Measurements from ENCODE around the gene KIRREL3. TPM values are rescaled to one million over a fixed set of nuclear protein-coding genes. Genes with fewer than 3 reads are reported as not detected.
A peak's percentile ranks its signal among the peaks of the same experiment; 100 is the strongest.

Gene KIRREL3
- total RNA-seq = 1 to 10 TPM in 3 of 4 donors, under 1 TPM in 1; 0.74 to 1.2 (median 1.0) TPM
- polyA plus RNA-seq = 0.86 TPM
- long read RNA-seq, donor 1, partial matches to known transcripts = 0 of 3 reads
- long read RNA-seq, donor 1, other reads (novel, unspliced or antisense) = 3 of 3 reads
- long read RNA-seq, donor 2 = 0 reads
- long read RNA-seq, donor 3 = 0 reads
- long read RNA-seq, donor 4 = 0 reads

DNA sequence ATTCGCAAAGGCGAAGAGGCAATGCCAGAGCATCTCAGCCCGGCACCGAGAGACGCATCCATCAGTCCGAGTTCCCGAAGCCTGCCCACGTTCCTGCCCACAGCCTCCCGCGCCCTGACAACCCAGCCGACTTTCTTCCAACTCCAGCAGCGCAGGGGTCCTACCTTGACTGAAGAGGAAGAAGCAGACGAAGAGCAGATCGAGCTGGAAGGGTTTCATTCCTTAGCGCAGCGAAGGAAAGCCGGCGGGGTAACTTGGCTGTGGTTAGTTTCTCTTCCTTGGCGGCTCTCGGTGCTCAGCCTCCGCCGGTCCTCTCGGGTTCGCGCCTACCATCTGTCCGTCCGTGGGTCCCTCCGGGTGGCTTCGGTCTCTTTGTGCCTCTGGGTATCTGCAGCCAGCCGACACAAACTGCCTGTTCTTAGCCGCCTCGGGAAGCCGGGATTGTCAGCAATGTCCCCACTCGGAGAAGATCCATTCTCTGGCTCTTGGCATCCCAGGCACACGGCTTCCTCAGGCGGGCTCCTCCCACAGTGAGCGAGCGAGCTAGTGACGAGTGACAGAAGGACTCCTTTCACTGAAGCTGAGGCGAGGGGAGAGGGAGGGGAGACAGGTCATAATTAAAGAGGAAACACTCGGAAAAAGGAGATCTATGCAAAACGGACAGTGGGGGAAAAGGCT lies at the start of gene KIRREL3:
Gene KIRREL3 (minus strand): TSS at position 480 of the 678 bp plus-strand sequence.
- no peaks in the 10 kb centered on the region for H3K4me1 ChIP-seq (ENCODE audit: control insufficient read depth, insufficient read depth, low read length)
- H3K27ac ChIP-seq (ENCODE audit: low read length) = no peak within 1 kb of the TSS
- WGBS = 1% methylated on average over 42 of the region's 42 CpGs
- no peaks in the 10 kb centered on the region for H3K9me3 ChIP-seq (ENCODE audit: control insufficient read depth, low read length)
- ATAC-seq (peak; percentile 33 to 69), DNase-seq (peak in 2 of 3 donors; percentile 40 to 68)
- H3K27me3 ChIP-seq (ENCODE audit: control insufficient read depth, insufficient read depth) = no peaks in the 10 kb centered on the region
- H3K4me3 ChIP-seq (ENCODE audit: low read length) = peak within 1 kb of the TSS; percentile 6
- intact Hi-C loops (cut with DNase I) = no loop called here

DNA sequence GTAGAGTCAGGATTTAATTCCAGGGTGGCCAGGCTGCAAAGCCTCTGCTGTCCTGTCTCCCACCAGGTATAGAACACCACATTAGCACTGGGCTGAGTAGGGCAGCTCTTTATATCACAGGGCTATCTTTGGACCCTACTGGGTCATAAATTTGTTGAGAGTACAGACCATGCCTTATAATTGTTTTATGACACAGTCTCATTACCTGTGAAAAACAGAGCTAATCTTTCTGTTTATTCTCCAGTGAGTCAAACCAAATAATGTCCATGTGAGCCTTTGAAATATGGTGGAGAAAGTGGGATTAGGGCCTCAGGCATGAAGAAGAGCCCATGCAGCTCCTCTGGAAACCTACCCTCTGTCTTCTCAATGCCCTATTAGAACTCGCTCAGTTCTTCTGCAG lies 49.6 kb upstream of the KIRREL3 start:
- intact Hi-C loops (cut with DNase I) = no loop called here
- Histone ChIP-seq H3K27ac (ENCODE audit: low read length) (no peak overlapping the region), H3K4me1 (ENCODE audit: control insufficient read depth, insufficient read depth, low read length) (no peaks in the 10 kb centered on the region), H3K4me3 (ENCODE audit: low read length) (no peak overlapping the region), H3K9me3 (ENCODE audit: control insufficient read depth, low read length) (no peaks in the 10 kb centered on the region), H3K27me3 (ENCODE audit: control insufficient read depth, insufficient read depth) (peaks cover 3% of the 10 kb centered on the region)
- 88% methylated on average over 1 of the region's 1 CpG for WGBS
- no peak for DNase-seq
- ATAC-seq = no peak

DNA sequence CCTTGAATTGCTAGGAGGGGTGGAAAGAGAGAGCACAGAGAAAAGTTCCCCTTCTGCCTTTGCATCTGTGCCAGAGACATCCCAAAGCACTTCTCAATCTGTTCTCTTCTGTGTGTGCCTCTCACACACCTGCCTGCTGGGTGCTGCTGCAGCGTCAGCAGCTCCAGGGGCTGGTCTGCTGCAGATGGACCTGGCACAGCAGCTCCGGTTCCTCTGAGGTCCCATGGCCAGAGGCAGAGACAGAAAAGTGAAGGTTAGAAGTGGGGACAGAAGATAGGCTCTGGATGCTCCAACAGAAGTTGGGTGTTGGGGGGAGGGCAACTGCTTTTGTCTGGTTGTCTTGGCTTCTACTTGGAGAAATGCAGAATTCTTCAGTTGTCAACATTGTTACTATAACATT lies 48.9 kb upstream of the KIRREL3 start:
- Histone ChIP-seq H3K4me3 (ENCODE audit: low read length) (no peak overlapping the region), H3K27ac (ENCODE audit: low read length) (no peak overlapping the region), H3K4me1 (ENCODE audit: control insufficient read depth, insufficient read depth, low read length) (no peaks in the 10 kb centered on the region), H3K27me3 (ENCODE audit: control insufficient read depth, insufficient read depth) (peaks cover 3% of the 10 kb centered on the region), H3K9me3 (ENCODE audit: control insufficient read depth, low read length) (no peaks in the 10 kb centered on the region)
- WGBS = 83% methylated on average over 2 of the region's 2 CpGs
- intact Hi-C loops (cut with DNase I) = no loop called here
- DNase-seq = no peak
- no peak for ATAC-seq

GRCh38 chr11:127044535-127044934 lies 44.0 kb upstream of the KIRREL3 start:
- no peak overlapping the region for H3K27ac ChIP-seq (ENCODE audit: low read length)
- no peak for ATAC-seq
- H3K4me1 ChIP-seq (ENCODE audit: control insufficient read depth, insufficient read depth, low read length) = no peaks in the 10 kb centered on the region
- no peaks in the 10 kb centered on the region for H3K9me3 ChIP-seq (ENCODE audit: control insufficient read depth, low read length)
- WGBS = 66% methylated on average over 1 of the region's 1 CpG
- DNase-seq = no peak
- peaks cover 3% of the 10 kb centered on the region for H3K27me3 ChIP-seq (ENCODE audit: control insufficient read depth, insufficient read depth)
- intact Hi-C loops (cut with DNase I) = no loop called here
- H3K4me3 ChIP-seq (ENCODE audit: low read length) = no peak overlapping the region

DNA sequence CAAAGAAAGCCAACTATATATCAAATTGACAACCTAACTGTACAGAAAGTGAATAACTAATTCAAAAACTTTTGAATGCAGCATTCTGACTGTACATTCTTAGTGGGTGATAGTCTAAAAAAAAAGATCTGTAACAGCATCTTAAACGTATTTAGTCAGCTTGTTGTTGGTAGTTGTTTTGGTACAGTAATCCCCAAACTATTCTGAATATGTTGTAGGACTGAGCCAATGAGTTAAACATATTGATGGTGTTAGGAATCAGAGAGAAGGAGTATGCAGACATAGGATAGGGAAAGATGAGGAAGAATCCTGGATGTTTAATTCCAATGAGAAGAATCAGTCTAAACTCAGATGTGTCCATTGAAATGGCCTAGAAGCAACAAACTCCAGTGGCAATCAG lies 41.9 kb upstream of the KIRREL3 start:
- Histone ChIP-seq H3K27ac (ENCODE audit: low read length) (no peak overlapping the region), H3K4me1 (ENCODE audit: control insufficient read depth, insufficient read depth, low read length) (no peaks in the 10 kb centered on the region), H3K4me3 (ENCODE audit: low read length) (no peak overlapping the region), H3K27me3 (ENCODE audit: control insufficient read depth, insufficient read depth) (no peaks in the 10 kb centered on the region), H3K9me3 (ENCODE audit: control insufficient read depth, low read length) (no peaks in the 10 kb centered on the region)
- 64% methylated on average over 1 of the region's 1 CpG for WGBS
- ATAC-seq (no peak), DNase-seq (no peak)
- intact Hi-C loops (cut with DNase I) = no loop called here

GRCh38 chr11:127039591-127039990 lies 39.0 kb upstream of the KIRREL3 start:
- intact Hi-C loops (cut with DNase I) = no loop called here
- no peak for DNase-seq

GRCh38 chr11:127037596-127037995 lies 37.0 kb upstream of the KIRREL3 start:
- 69% methylated on average over 4 of the region's 4 CpGs for WGBS
- no peak for ATAC-seq
- no peaks in the 10 kb centered on the region for H3K9me3 ChIP-seq (ENCODE audit: control insufficient read depth, low read length)
- H3K27me3 ChIP-seq (ENCODE audit: control insufficient read depth, insufficient read depth) = no peaks in the 10 kb centered on the region
- intact Hi-C loops (cut with DNase I) = no loop called here
- no peaks in the 10 kb centered on the region for H3K4me1 ChIP-seq (ENCODE audit: control insufficient read depth, insufficient read depth, low read length)
- H3K4me3 ChIP-seq (ENCODE audit: low read length) = no peak overlapping the region
- H3K27ac ChIP-seq (ENCODE audit: low read length) = no peak overlapping the region
- no peak for DNase-seq

More at GRCh38 chr11:127039591-127039990, 39.0 kb upstream of the KIRREL3 start:
- no peak overlapping the region for H3K27ac ChIP-seq (ENCODE audit: low read length)
- H3K9me3 ChIP-seq (ENCODE audit: control insufficient read depth, low read length) = no peaks in the 10 kb centered on the region
- no peaks in the 10 kb centered on the region for H3K27me3 ChIP-seq (ENCODE audit: control insufficient read depth, insufficient read depth)
- WGBS = 47% methylated on average over 2 of the region's 2 CpGs
- no peak overlapping the region for H3K4me3 ChIP-seq (ENCODE audit: low read length)
- no peak for ATAC-seq
- H3K4me1 ChIP-seq (ENCODE audit: control insufficient read depth, insufficient read depth, low read length) = no peaks in the 10 kb centered on the region

DNA sequence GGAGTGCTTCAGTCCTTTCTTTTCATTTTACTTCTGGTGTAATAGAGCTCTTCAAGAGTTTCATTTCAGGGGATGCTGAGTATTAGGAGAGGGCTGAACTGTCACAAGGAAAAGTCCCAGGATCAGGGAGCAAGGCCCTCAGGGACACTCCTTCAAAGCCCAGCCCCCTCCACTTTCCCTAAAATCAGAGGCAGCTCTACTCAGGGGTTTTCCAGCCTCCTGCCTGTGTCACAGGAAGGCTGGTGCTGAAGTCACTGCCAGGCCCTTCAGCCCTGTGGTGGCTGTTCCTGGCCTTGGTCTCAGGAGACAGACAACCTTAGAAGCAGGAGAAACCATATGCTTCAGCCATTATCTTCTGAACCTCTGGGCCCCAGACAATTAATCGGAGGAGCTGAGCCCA lies 36.4 kb upstream of the KIRREL3 start:
- DNase-seq = no peak
- intact Hi-C loops (cut with DNase I) = no loop called here
- WGBS = 87% methylated on average over 1 of the region's 1 CpG
- Histone ChIP-seq H3K4me1 (ENCODE audit: control insufficient read depth, insufficient read depth, low read length) (no peaks in the 10 kb centered on the region), H3K27me3 (ENCODE audit: control insufficient read depth, insufficient read depth) (no peaks in the 10 kb centered on the region), H3K9me3 (ENCODE audit: control insufficient read depth, low read length) (no peaks in the 10 kb centered on the region), H3K4me3 (ENCODE audit: low read length) (no peak overlapping the region), H3K27ac (ENCODE audit: low read length) (no peak overlapping the region)
- no peak for ATAC-seq

DNA sequence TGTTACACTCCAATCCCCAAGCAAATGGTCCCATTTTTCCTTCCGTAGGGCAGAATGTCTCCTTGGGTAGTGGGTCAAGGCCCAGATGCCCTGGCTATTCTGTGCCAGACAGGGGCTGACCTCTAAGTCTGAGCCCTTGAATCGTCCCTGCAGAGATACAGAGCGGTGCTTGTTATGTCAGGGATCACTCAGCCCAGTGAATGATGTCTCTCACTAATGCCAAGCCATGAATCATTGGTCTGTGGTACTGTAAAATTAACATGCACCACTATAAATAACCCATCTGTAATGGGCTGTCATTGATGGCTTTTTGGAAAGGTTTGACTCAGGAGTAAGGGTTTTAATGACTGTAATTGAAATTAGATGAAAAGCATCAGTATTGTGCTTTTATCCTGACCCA lies 35.3 kb upstream of the KIRREL3 start:
- Histone ChIP-seq H3K27me3 (ENCODE audit: control insufficient read depth, insufficient read depth) (no peaks in the 10 kb centered on the region), H3K4me3 (ENCODE audit: low read length) (no peak overlapping the region), H3K4me1 (ENCODE audit: control insufficient read depth, insufficient read depth, low read length) (no peaks in the 10 kb centered on the region), H3K9me3 (ENCODE audit: control insufficient read depth, low read length) (no peaks in the 10 kb centered on the region), H3K27ac (ENCODE audit: low read length) (no peak overlapping the region)
- peak; percentile 80 to 86 for ATAC-seq
- 55% methylated on average over 3 of the region's 3 CpGs for WGBS
- intact Hi-C loops (cut with DNase I) = no loop called here
- DNase-seq = no peak

- intact Hi-C loops (cut with DNase I) = no loop called here
- H3K9me3 ChIP-seq (ENCODE audit: control insufficient read depth, low read length) = no peaks in the 10 kb centered on the region
- no peak overlapping the region for H3K27ac ChIP-seq (ENCODE audit: low read length)
- no peaks in the 10 kb centered on the region for H3K27me3 ChIP-seq (ENCODE audit: control insufficient read depth, insufficient read depth)
- no peaks in the 10 kb centered on the region for H3K4me1 ChIP-seq (ENCODE audit: control insufficient read depth, insufficient read depth, low read length)
- no peak overlapping the region for H3K4me3 ChIP-seq (ENCODE audit: low read length)
- DNase-seq = no peak
- no peak for ATAC-seq
Observed at GRCh38 chr11:127034973-127035372, 34.4 kb upstream of the KIRREL3 start.

- 61% methylated on average over 4 of the region's 4 CpGs for WGBS
- no peaks in the 10 kb centered on the region for H3K4me1 ChIP-seq (ENCODE audit: control insufficient read depth, insufficient read depth, low read length)
- no peak for DNase-seq
- intact Hi-C loops (cut with DNase I) = no loop called here
- no peaks in the 10 kb centered on the region for H3K9me3 ChIP-seq (ENCODE audit: control insufficient read depth, low read length)
- H3K27me3 ChIP-seq (ENCODE audit: control insufficient read depth, insufficient read depth) = no peaks in the 10 kb centered on the region
- no peak overlapping the region for H3K27ac ChIP-seq (ENCODE audit: low read length)
- ATAC-seq = no peak
- no peak overlapping the region for H3K4me3 ChIP-seq (ENCODE audit: low read length)
Observed at GRCh38 chr11:127028648-127029047, 28.1 kb upstream of the KIRREL3 start.

Data from right cardiac atrium (tissue), 5 donors.